HG03460 (cell line): ENCODE results near the gene PSPC1.
"Not testable (repeated sequence)": the region's sequence is repeated elsewhere in the genome, so short reads cannot be mapped to it uniquely, and the experiment has no call there.

Experiments
- ATAC-seq: cut with Tn5 transposase; IDR thresholded peaks from one replicate; pipeline ENCODE4 v1.9.1; 2021; ENCODE audit not compliant: unreplicated experiment

The PSPC1 gene

GRCh38 chr13:19764237-19764636, 18.5 kb downstream of the PSPC1 start:
- ATAC-seq = no peak

DNA sequence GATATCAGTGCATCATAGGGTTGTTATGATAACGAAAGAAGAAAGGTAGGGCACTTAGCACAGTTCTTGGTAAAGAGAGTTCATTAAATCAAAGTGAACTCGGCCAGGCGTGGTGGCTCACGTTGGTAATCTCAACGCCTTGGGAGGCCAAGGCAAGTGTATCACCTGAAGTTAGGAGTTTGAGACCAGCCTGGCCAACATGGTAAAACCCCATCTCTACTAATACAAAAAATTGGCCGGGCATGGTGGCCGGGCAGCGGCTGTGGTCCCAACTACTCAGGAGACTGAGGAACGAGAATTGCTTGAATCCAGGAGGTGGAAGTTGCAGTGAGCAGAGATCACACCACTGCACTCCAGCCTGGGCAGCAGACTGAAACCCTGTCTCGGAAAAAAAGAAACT, 19.1 kb downstream of the PSPC1 start:
- no peak for ATAC-seq

- no peak for ATAC-seq
These were observed 23.1 kb downstream of the PSPC1 start for GRCh38 chr13:19759669-19760068.

GRCh38 chr13:19742643-19743042, 40.1 kb downstream of the PSPC1 start:
- ATAC-seq = no peak

DNA sequence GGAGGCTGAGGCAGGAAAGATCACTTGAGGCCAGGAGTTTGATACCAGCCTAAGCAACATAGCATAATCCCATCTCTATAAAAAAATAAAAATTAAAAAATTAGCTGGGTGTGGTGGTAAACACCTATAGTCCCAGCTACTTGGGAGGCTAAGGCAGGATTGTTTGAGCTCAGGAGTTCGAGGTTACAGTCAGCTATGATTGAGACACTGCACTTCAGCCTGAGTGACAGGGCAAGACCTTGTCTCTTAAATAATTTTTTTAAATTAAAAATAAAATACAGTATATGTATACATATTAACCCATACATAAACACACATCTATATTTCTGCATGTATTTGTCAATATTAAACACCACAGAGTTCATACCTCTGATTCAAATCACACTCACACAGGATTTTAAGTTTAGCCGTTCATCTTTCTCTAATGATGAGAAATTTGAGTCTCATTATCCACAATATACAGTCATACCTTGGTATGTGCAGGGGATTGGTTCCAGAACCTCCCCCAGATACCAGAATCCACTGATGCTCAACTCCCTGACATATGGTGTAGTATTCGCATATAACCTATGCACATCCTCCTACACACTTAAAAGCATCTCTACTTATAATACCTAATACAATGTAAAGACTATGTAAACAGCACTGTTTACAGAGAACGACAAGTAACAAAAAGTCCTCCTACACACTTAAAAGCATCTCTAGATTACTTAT, 44.7 kb downstream of the PSPC1 start:
- no peak for ATAC-seq

DNA sequence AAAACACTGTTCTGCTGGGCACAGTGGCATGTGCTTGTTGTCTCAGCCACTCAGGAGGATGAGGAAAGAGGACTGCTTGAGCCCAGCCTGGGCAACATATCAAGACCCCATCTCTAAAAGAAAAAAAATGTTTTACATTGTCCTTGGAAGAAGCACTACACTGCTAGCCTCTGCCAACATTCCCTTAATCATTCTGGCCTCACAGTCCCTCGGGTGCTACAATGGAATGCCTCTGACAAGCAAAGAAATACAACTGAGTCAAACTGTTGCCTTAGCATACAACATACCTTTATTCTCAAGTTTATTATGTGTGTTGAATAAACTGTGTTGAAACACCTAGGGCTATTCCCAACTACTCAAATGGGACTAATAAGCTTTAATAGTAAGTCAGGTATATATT, 56.1 kb downstream of the PSPC1 start:
- no peak for ATAC-seq

- ATAC-seq = no peak
These were observed 57.4 kb downstream of the PSPC1 start for GRCh38 chr13:19725320-19725719.

GRCh38 chr13:19720039-19720438, 62.7 kb downstream of the PSPC1 start:
- ATAC-seq = no peak

GRCh38 chr13:19713186-19713965, 69.4 kb downstream of the PSPC1 start:
- ATAC-seq = no peak

GRCh38 chr13:19709782-19710181, 73.0 kb downstream of the PSPC1 start:
- ATAC-seq = not testable (repeated sequence)

DNA sequence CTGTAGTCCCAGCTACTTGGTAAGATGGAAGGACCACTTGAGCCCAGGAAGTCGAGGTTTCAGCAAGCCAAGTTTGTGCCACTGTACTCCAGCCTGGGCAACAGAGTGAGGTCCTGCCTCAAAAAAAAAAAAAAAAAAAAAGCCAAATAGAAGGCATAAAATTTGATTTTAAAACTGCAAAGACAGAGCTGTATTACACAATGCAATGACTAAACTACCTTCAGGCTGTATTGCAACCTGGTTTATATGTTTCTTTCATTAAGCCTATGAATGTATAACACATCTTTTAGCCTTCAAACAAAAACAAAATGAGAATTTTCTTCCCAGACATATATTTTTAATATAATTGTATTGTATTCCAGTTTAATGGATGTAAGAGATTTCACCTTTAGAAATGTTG, 73.7 kb downstream of the PSPC1 start:
- not testable (repeated sequence) for ATAC-seq

DNA sequence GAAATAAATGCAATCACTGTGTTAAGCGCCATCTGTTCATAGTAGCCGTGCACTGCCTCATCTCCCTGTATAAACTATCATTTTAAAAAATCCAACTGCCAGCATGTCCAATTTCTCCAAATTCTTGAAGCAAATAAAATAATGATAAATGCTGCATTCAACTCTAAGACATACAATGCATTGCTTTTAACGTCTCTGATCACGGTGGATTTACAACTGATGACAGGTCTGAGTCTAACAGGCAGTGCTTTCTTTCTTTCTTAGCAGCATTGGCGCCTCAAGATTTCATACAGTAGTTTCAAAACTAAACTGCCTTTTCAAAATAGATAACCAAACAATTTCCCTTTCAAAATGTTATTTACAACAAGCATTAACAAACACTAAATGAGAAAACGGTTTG, 78.5 kb downstream of the PSPC1 start:
- ATAC-seq = not testable (repeated sequence)

DNA sequence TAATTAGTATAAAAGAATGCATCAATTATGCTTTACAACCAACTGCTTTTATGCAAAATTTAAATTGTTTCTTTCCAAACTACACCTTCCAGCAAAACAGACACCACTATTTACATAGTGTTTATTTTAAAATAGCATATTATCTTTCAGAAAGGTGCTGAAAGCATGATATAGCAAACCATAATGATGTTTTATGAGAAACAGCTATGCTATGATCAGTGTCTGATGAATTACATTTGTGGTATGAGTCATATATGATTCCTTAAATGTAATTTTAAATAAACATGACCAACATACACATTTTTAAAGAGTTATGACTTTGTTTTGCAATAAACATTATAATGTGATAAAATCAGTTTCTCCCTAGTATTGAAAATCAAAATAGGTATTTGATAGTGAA, 81.1 kb downstream of the PSPC1 start:
- not testable (repeated sequence) for ATAC-seq

GRCh38 chr13:19700963-19701362, 81.8 kb downstream of the PSPC1 start:
- ATAC-seq = not testable (repeated sequence)

GRCh38 chr13:19695829-19696228, 86.9 kb downstream of the PSPC1 start:
- no peak for ATAC-seq

GRCh38 chr13:19695428-19695827, 87.3 kb downstream of the PSPC1 start:
- ATAC-seq = no peak

DNA sequence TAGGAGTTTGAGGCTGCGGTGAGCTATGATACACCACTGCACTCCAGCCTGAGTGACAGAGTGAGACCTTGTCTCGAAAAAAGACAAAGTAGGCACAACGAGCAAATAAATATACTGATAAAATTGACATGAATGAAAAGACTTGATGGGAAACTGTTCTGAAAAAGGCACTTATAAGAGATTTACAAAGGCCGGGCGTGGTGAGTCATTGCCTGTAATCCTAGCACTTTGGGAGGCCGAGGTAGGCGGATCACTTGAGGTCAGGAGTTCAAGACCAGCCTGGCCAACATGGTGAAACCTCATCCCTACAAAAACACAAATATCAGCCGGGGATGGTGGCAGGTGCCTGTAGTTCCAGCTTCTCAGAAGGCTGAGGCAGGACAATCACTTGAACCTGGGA, 91.3 kb downstream of the PSPC1 start:
- not testable (repeated sequence) for ATAC-seq

GRCh38 chr13:19685437-19685836, 97.3 kb downstream of the PSPC1 start:
- no peak for ATAC-seq

GRCh38 chr13:19685034-19685433, 97.7 kb downstream of the PSPC1 start:
- no peak for ATAC-seq

- no peak for ATAC-seq
These were observed 101.2 kb downstream of the PSPC1 start for GRCh38 chr13:19681517-19681916.

DNA sequence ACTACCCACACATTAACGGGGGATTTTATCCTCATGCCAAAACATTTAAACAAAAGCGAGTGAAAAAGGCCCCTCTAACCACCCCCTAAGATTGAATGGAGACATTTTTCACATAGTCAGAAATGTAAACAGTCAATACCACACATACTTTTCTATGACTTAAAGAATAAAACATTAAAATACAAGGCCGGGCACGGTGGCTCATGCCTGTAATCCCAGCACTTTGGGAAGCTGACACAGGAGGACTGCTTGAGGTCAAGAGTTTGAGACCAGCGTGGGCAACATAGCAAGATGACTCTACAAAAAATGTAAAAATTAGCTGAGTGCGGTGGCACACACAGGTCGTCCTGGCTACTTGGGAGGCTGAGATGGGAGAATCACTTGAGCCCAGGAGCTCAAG, 102.0 kb downstream of the PSPC1 start:
- ATAC-seq = no peak

- ATAC-seq = no peak
These were observed 106.6 kb downstream of the PSPC1 start for GRCh38 chr13:19676168-19676567.
